Measurements from ENCODE around the gene ATAT1. TPM values are rescaled to one million over a fixed set of nuclear protein-coding genes. Genes with fewer than 3 reads are reported as not detected.

Gene ATAT1
- total and polyA plus RNA-seq, 9 of the 15 experiments (the other 6 are each of a cell fraction or from before 2014, with no cell fraction given): 0.65 to 5.8 (median 1.6) TPM

DNA sequence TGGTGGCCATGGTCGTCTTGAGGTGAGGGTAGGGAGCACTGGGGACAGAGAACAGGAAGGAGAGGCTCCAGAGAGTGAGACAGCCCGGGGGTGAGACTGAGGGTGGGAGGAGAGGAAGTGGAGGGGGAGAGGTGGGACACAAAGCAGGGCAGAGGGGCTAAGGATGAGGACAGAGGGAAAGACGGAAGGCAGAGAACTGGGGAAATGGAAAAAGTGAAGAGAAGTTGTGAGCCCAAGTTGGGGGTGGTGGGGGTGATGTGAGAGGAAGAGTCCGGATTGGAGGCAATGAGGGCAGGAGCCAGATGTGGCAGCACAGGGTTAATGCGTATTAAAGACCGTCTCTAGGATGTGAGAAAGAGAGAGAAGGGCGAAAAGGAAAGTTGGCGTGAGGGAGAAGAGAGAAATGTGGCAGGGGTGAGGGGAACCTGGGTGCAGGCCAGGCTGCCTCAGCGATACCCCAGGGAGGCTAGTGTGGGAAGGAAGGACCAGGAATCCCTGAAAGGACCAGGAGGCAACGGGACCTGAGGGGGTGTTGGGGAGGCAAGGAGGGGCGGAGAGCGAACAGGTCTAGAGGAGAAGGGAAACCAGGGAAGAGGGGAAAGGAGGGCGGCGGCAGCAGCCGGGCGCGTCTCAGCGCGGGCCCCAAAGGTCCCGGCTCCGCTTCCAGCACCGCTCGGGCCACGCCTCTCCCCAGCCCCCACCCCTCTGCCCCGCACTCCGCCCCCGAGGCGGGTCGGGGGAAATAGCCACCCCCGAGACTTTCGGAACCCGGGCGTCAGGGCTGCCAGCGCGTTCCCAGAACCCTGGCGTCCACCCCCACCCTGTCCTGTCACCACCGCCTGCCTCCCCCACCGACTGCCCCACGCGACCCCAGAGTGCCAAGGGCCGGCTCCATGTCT, 59.6 kb downstream of the ATAT1 start, which contains the start of gene PPP1R18 (continued):
- TF ChIP-seq TEAD1 (CRISPR knock-in tag; IDR thresholded peaks at IDR 0.05): peak in 1 of 2 experiments; percentile 40; a peak in 1 of 4 replicates
- peak; percentile 99 for TF ChIP-seq HDGF (IDR thresholded peaks at IDR 0.05)
- TF ChIP-seq CBX3 (IDR thresholded peaks at IDR 0.05; ENCODE audit: borderline replicate concordance in 1 of 2, low read length in 2 of 2): no peak
- no peak for TF ChIP-seq PTTG1 (tag; IDR thresholded peaks at IDR 0.05; ENCODE audit: low read depth)
- TF ChIP-seq HNRNPLL (IDR thresholded peaks at IDR 0.05; ENCODE audit: low read depth, low read length, poor library complexity, severe bottlenecking): peak; percentile 8
- peak; percentile 53; the same call in 1 of the 2 replicates for TF ChIP-seq ZEB2 (IDR thresholded peaks at IDR 0.05)
- TF ChIP-seq POLR2B (IDR thresholded peaks at IDR 0.05; ENCODE audit: low read depth, partially characterized antibody): peak; percentile 57
- TF ChIP-seq CBX1 (IDR thresholded peaks at IDR 0.05; ENCODE audit: low read depth): peak; percentile 12; the same call in 1 of the 2 replicates
- no peak for TF ChIP-seq ZBTB12 (CRISPR knock-in tag; IDR thresholded peaks at IDR 0.05)
- TF ChIP-seq, protein P1, sequence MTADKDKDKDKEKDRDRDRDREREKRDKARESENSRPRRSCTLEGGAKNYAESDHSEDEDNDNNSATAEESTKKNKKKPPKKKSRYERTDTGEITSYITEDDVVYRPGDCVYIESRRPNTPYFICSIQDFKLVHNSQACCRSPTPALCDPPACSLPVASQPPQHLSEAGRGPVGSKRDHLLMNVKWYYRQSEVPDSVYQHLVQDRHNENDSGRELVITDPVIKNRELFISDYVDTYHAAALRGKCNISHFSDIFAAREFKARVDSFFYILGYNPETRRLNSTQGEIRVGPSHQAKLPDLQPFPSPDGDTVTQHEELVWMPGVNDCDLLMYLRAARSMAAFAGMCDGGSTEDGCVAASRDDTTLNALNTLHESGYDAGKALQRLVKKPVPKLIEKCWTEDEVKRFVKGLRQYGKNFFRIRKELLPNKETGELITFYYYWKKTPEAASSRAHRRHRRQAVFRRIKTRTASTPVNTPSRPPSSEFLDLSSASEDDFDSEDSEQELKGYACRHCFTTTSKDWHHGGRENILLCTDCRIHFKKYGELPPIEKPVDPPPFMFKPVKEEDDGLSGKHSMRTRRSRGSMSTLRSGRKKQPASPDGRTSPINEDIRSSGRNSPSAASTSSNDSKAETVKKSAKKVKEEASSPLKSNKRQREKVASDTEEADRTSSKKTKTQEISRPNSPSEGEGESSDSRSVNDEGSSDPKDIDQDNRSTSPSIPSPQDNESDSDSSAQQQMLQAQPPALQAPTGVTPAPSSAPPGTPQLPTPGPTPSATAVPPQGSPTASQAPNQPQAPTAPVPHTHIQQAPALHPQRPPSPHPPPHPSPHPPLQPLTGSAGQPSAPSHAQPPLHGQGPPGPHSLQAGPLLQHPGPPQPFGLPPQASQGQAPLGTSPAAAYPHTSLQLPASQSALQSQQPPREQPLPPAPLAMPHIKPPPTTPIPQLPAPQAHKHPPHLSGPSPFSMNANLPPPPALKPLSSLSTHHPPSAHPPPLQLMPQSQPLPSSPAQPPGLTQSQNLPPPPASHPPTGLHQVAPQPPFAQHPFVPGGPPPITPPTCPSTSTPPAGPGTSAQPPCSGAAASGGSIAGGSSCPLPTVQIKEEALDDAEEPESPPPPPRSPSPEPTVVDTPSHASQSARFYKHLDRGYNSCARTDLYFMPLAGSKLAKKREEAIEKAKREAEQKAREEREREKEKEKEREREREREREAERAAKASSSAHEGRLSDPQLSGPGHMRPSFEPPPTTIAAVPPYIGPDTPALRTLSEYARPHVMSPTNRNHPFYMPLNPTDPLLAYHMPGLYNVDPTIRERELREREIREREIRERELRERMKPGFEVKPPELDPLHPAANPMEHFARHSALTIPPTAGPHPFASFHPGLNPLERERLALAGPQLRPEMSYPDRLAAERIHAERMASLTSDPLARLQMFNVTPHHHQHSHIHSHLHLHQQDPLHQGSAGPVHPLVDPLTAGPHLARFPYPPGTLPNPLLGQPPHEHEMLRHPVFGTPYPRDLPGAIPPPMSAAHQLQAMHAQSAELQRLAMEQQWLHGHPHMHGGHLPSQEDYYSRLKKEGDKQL (CRISPR knock-in tag; IDR thresholded peaks at IDR 0.05; ENCODE audit: borderline replicate concordance): no peak
- peak; percentile 23; the same call in 1 of the 2 replicates for TF ChIP-seq RB1 (IDR thresholded peaks at IDR 0.05; ENCODE audit: low read depth)
- TF ChIP-seq MXI1 (IDR thresholded peaks at IDR 0.05; ENCODE audit: low read depth, low read length): peak; percentile 25; the same call in 1 of the 2 replicates

Data from K562 (cell line).